B cell (primary cell): ENCODE measurements around the gene ARMH3. TPM values are rescaled to one million over a fixed set of nuclear protein-coding genes. Genes with fewer than 3 reads are reported as not detected.

Source experiments
- ATAC-seq: fragments of 200-7000 bp; cut with Tn5 transposase; one replicate; pipeline ENCODE4 v1.10.0; 2021; ENCODE audit warnings: low read depth, mild to moderate bottlenecking, moderate number of reproducible peaks, moderate library complexity
- CTCF ChIA-PET: fragments of 350-600 bp; sonication (Branson Sonifier 250); formaldehyde crosslinking; loops from one replicate; lab custom pipeline; 2021; ENCODE audit warnings: antibody characterized with exemption, inconsistent platforms; lab: Charles Lee
- POLR2A ChIA-PET: fragments of 350-600 bp; sonication (Branson Sonifier 250); formaldehyde crosslinking; loops from one replicate; lab custom pipeline; 2021; ENCODE audit warnings: antibody characterized with exemption; lab: Charles Lee
- DNase-seq: peaks from one replicate; pipeline ENCODE4 v3.0.0; 2013
- H2AFZ ChIP-seq: 2 replicates; pipeline ENCODE4 v1.6.1; 2012; ENCODE audit warnings: mild to moderate bottlenecking, low read depth, low read length; ENCODE audit not compliant: insufficient read depth, poor library complexity, severe bottlenecking
- H3K27ac ChIP-seq, 2 donors: 1 replicate in 1 of 2; 2 replicates in 1 of 2; pipeline ENCODE4 v1.5.1; 2012 to 2013; ENCODE audit warnings: low read length in 2 of 2, mild to moderate bottlenecking in 2 of 2, moderate library complexity in 1 of 2
- H3K27me3 ChIP-seq, 4 experiments: fragments of 200-600 bp in 1 of 4; sonication (generic) in 1 of 4; replicated peaks in 1 of 4; 1 replicate in 2 of 4; 2 replicates in 2 of 4; pipeline versions ENCODE4 v1.6.1 to v1.7.0; 2013 to 2016; ENCODE audit warnings: low read length in 3 of 4, mild to moderate bottlenecking in 2 of 4, mixed read lengths in 1 of 4, moderate library complexity in 1 of 4; ENCODE audit not compliant: insufficient read depth in 4 of 4, control insufficient read depth in 3 of 4; ENCODE audit errors: control extremely low read depth in 1 of 4
- H3K36me3 ChIP-seq, 2 experiments: replicated peaks in 1 of 2; 1 replicate in 1 of 2; 2 replicates in 1 of 2; pipeline versions ENCODE4 v1.6.1 to v1.7.1; 2013; ENCODE audit warnings: low read length in 1 of 2; ENCODE audit not compliant: insufficient read depth in 2 of 2, control insufficient read depth in 1 of 2; ENCODE audit errors: control extremely low read depth in 1 of 2, extremely low read depth in 1 of 2
- H3K4me1 ChIP-seq, 2 donors: fragments of 200-600 bp in 1 of 2; sonication (generic) in 1 of 2; 1 replicate in 1 of 2; 2 replicates in 1 of 2; pipeline versions ENCODE4 v1.5.1 to v1.6.1; 2013 to 2017; ENCODE audit warnings: low read length in 2 of 2; ENCODE audit not compliant: control insufficient read depth in 2 of 2, insufficient read depth in 2 of 2
- H3K4me2 ChIP-seq: replicated peaks from 2 replicates; pipeline ENCODE3; 2012; ENCODE audit warnings: mild to moderate bottlenecking, low read depth, low read length; ENCODE audit not compliant: poor library complexity, severe bottlenecking
- H3K4me3 ChIP-seq, 5 experiments: fragments of 200-600 bp in 1 of 5; sonication (generic) in 1 of 5; 1 replicate in 3 of 5; 2 replicates in 2 of 5; pipeline versions ENCODE4 v1.5.1 to v1.7.0; 2011 to 2016; ENCODE audit warnings: low read length in 4 of 5, mild to moderate bottlenecking in 4 of 5, low read depth in 2 of 5, control low read depth in 1 of 5, moderate library complexity in 1 of 5; ENCODE audit not compliant: insufficient read depth in 1 of 5; ENCODE audit errors: control extremely low read depth in 1 of 5, extremely low read depth in 1 of 5
- H3K79me2 ChIP-seq: fragments of 200-600 bp; sonication (generic); one replicate; pipeline ENCODE4 v1.6.0; 2016; ENCODE audit warnings: low read length; ENCODE audit not compliant: control insufficient read depth, insufficient read depth
- H3K9ac ChIP-seq: fragments of 200-600 bp; sonication (generic); 2 replicates; pipeline ENCODE4 v1.6.1; 2017; ENCODE audit warnings: mild to moderate bottlenecking, low read length, moderate library complexity
- H3K9me3 ChIP-seq, 3 donors: one replicate each; pipeline versions ENCODE4 v1.6.1 to v1.7.1; 2013; ENCODE audit warnings: low read length in 2 of 3; ENCODE audit not compliant: control insufficient read depth in 2 of 3, insufficient read depth in 1 of 3; ENCODE audit errors: control extremely low read depth in 1 of 3
- H4K20me1 ChIP-seq: 2 replicates; pipeline ENCODE4 v1.6.0; 2012; ENCODE audit warnings: mild to moderate bottlenecking, low read length; ENCODE audit not compliant: insufficient read depth, control insufficient read depth, poor library complexity, severe bottlenecking
- H3K27ac Mint-ChIP-seq: one replicate; pipeline ENCODE4 v1.8.0; 2021; ENCODE audit warnings: mixed read lengths
- H3K27me3 Mint-ChIP-seq: one replicate; pipeline ENCODE4 v1.8.0; 2021; ENCODE audit warnings: mixed read lengths
- H3K4me1 Mint-ChIP-seq: one replicate; pipeline ENCODE4 v1.8.0; 2021; ENCODE audit warnings: mixed read lengths
- H3K4me3 Mint-ChIP-seq: one replicate; pipeline ENCODE4 v1.8.0; 2021; ENCODE audit warnings: mixed read lengths
- H3K9me3 Mint-ChIP-seq: one replicate; pipeline ENCODE4 v1.8.0; 2022; ENCODE audit warnings: mixed read lengths; ENCODE audit not compliant: insufficient read depth
- EZH2 ChIP-seq: IDR thresholded peaks from 2 replicates; pipeline ENCODE4 v1.6.1; 2012; ENCODE audit warnings: borderline replicate concordance, low read depth, mild to moderate bottlenecking, moderate library complexity, low read length; ENCODE audit not compliant: insufficient read depth, poor library complexity, severe bottlenecking
- WGBS: methylation state at CpG from one replicate; pipeline ENCODE4 v1.1.5; 2013; ENCODE audit warnings: missing lambda C conversion rate; ENCODE audit not compliant: insufficient coverage; 5-methylcytosine and 5-hydroxymethylcytosine counted together
- intact Hi-C: fragments of 100-400 bp; cut with micrococcal nuclease; formaldehyde crosslinking; loops from one replicate; pipeline ENCODE4 v1.10.0; 2022
- polyA plus RNA-seq: library from polyadenylated mRNA; depleted of rRNA; stranded (reverse); fragments of >200 nt; gene quantifications from 2 replicates; pipeline ENCODE4 v1.2.3, GENCODE V29; 2012
- total RNA-seq, 2 donors: library from RNA; stranded (reverse); fragments of 120-200 nt in 1 of 2; gene quantifications; 1 replicate in 1 of 2; 2 replicates in 1 of 2; pipeline versions ENCODE4 v1.2.3 to v1.2.4, GENCODE V29; 2013 to 2022
- TF ChIP-seq, protein P1 (sequence below): fragments of 200-600 bp; IDR thresholded peaks from one replicate; pipeline ENCODE4 v1.8.0; 2022; ENCODE audit warnings: antibody characterized with exemption, mild to moderate bottlenecking

ARMH3 gene
- total and polyA plus RNA-seq, 2 donors (not counting 1 experiment from before 2014, with no cell fraction given): 33.4 to 40.7 TPM

DNA sequence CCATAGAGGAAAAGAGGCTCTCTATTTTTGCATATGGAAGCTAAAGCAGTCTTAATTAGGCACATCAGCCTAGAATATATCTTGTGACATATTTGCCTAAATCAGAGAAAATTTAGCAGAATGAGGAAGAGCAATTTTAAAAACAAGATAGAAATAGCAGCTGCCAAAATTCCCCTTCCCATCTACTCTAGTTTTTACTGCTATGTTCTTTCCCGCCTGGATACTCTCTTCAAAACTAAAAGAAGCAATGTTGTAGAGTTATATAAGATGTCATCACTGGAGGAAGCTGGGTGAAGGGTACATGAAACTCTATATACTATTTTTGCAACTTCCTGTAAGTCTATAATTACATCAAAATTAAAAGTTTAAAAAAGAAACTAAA, 87.0 kb downstream of the ARMH3 start:
- Histone ChIP-seq H2AFZ (peak overlapping the region; percentile 47), H3K27me3 (no peaks in the 10 kb centered on the region), H3K4me3 (peak overlapping the region in 1 of 5 experiments; percentile 50), H3K79me2 (peaks cover 29% of the 10 kb centered on the region), H4K20me1 (no peaks in the 10 kb centered on the region), H3K9ac (peak overlapping the region; percentile 40), H3K27ac (peak overlapping the region; percentile 93 to 97), H3K4me2 (peak overlapping the region; percentile 63), H3K9me3 (no peaks in the 10 kb centered on the region), H3K4me1 (peaks cover 92 to 93% of the 10 kb centered on the region in 2 donors), H3K36me3 (peaks cover 0 to 5% of the 10 kb centered on the region in 2 experiments)
- peak; percentile 73 for DNase-seq
- intact Hi-C loops: loop anchor here (2.0 kb wide), 1 partner anchor 32 kb away; no protein-coding TSS in a partner anchor
- CTCF ChIA-PET: interaction anchor here (0.8 to 2.5 kb wide), 8 partner anchors 11 to 128 kb away, joined by 3 to 26 read pairs (median 4); no protein-coding TSS in a partner anchor
- Mint-ChIP-seq H3K4me1 (peaks cover 89% of the 10 kb centered on the region), H3K27ac (peak overlapping the region; percentile 92), H3K9me3 (peaks cover 2% of the 10 kb centered on the region), H3K27me3 (no peaks in the 10 kb centered on the region), H3K4me3 (peak overlapping the region; percentile 24)
- POLR2A ChIA-PET: interaction anchor here (0.6 to 2.2 kb wide), 4 partner anchors 33 to 156 kb away, joined by 3 to 6 read pairs (median 3); no protein-coding TSS in a partner anchor
- no peak for TF ChIP-seq EZH2
- TF ChIP-seq, protein P1, sequence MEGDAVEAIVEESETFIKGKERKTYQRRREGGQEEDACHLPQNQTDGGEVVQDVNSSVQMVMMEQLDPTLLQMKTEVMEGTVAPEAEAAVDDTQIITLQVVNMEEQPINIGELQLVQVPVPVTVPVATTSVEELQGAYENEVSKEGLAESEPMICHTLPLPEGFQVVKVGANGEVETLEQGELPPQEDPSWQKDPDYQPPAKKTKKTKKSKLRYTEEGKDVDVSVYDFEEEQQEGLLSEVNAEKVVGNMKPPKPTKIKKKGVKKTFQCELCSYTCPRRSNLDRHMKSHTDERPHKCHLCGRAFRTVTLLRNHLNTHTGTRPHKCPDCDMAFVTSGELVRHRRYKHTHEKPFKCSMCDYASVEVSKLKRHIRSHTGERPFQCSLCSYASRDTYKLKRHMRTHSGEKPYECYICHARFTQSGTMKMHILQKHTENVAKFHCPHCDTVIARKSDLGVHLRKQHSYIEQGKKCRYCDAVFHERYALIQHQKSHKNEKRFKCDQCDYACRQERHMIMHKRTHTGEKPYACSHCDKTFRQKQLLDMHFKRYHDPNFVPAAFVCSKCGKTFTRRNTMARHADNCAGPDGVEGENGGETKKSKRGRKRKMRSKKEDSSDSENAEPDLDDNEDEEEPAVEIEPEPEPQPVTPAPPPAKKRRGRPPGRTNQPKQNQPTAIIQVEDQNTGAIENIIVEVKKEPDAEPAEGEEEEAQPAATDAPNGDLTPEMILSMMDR: no peak
- no CpG with 5 or more reads among the region's 1 CpG for WGBS
- peak; percentile 53 for ATAC-seq

DNA sequence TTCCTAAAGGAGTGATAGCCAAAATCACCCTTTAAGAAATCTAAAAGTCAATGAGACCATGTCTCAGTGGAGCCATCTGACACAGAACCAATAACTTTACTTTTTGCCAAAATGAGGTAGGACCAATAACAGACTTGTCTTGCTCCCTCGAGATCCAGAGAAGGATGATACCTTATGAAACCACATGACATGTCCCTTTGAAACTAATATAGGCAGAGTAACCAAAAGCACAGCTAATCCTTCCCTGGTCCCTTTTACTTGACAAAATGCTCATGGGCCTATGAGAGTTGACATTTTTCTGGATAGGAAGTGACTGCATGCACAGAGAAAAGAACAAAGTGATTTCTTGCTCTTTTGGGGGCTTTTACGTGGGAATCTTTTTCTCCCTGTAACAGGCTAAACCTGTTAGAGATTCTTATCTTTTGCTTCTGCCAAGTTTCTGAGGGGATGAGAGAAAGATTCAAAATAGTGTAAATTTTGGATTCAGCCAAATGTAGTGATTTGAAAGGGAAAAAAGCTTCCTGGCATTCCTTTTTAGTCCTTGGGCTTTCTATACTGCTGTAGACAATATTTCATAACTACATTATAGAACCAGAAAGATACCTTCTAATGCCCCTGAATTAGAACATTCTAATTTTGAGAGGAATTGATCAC, 87.6 kb downstream of the ARMH3 start:
- peak overlapping the region; percentile 63 for H3K4me2 ChIP-seq
- H4K20me1 ChIP-seq: no peaks in the 10 kb centered on the region
- intact Hi-C loops: loop anchor here (2.0 kb wide), 1 partner anchor 32 kb away; no protein-coding TSS in a partner anchor
- H3K4me1 Mint-ChIP-seq: peaks cover 84% of the 10 kb centered on the region
- peak overlapping the region in 1 of 5 experiments; percentile 50 for H3K4me3 ChIP-seq
- no peaks in the 10 kb centered on the region for H3K27me3 Mint-ChIP-seq
- H3K4me1 ChIP-seq: peaks cover 87 to 89% of the 10 kb centered on the region in 2 donors
- H3K4me3 Mint-ChIP-seq: peak overlapping the region; percentile 24
- ChIA-PET POLR2A (interaction anchor here (0.6 to 2.2 kb wide), 4 partner anchors 33 to 155 kb away, joined by 3 to 6 read pairs (median 3); no protein-coding TSS in a partner anchor), CTCF (interaction anchor here (0.8 to 2.5 kb wide), 8 partner anchors 10 to 128 kb away, joined by 3 to 26 read pairs (median 4); no protein-coding TSS in a partner anchor)
- H3K36me3 ChIP-seq: peaks cover 0 to 5% of the 10 kb centered on the region in 2 experiments
- peaks cover 2% of the 10 kb centered on the region for H3K9me3 Mint-ChIP-seq
- peak overlapping the region; percentile 93 to 97 for H3K27ac ChIP-seq
- H3K9me3 ChIP-seq: no peaks in the 10 kb centered on the region
- peak; percentile 33 for DNase-seq
- TF ChIP-seq, protein P1: no peak
- no peak for TF ChIP-seq EZH2
- peak overlapping the region; percentile 40 for H3K9ac ChIP-seq
- H3K79me2 ChIP-seq: peaks cover 27% of the 10 kb centered on the region
- peak overlapping the region; percentile 47 for H2AFZ ChIP-seq
- no peaks in the 10 kb centered on the region for H3K27me3 ChIP-seq
- H3K27ac Mint-ChIP-seq: peak overlapping the region; percentile 92
- ATAC-seq: no peak
- WGBS: 40% methylated on average over 1 of the region's 2 CpGs
